K562 (cell line): ENCODE results near the gene NYAP1. TPM values are rescaled to one million over a fixed set of nuclear protein-coding genes. Genes with fewer than 3 reads are reported as not detected.

Experiments used
- ATAC-seq: fragments of 200-7000 bp; cut with Tn5 transposase; 3 replicates; pipeline ENCODE4 v1.9.1; 2020; ENCODE audit warnings: moderate library complexity
- BruUV-seq: library from RNA; stranded (reverse); fragments of 400-500 nt; replicated peaks from 2 replicates; lab custom pipeline; 2021; lab: Mats Ljungman, UMichigan
- CTCF ChIA-PET: fragments of 300-600 bp; formaldehyde crosslinking; extraction: SDS; loops from one replicate; lab custom pipeline; 2021; ENCODE audit warnings: low intra/inter-chr PET ratio; lab: Yijun Ruan, JAX
- POLR2A ChIA-PET: fragments of 300-600, 350-650 bp; sonication (Branson Sonifier 250); formaldehyde crosslinking; extraction: SDS; loops from one replicate; lab custom pipeline; 2021; ENCODE audit warnings: antibody characterized with exemption, inconsistent platforms; lab: Yijun Ruan, JAX
- DNase-seq, 4 experiments: peaks; one replicate each; pipeline versions ENCODE4 v3.0.0 to v3.0.0-alpha.2; 2011 to 2018; ENCODE audit warnings: low spot score in 3 of 4, mixed read lengths in 3 of 4; ENCODE audit errors: extremely low read depth in 1 of 4
- FAIRE-seq: peaks from 2 replicates; lab custom pipeline; 2011; peaks lifted over from hg19 to GRCh38; lab: Jason Lieb, UNC
- H2AFZ ChIP-seq: 2 replicates; pipeline ENCODE4 v1.6.0; 2011; ENCODE audit warnings: low read depth, low read length, control low read depth, inconsistent platforms
- H3K27ac ChIP-seq: fragments of 200-600 bp; 3 replicates; pipeline ENCODE4 v1.8.0; 2011; ENCODE audit warnings: low read depth, mild to moderate bottlenecking, control low read depth, inconsistent platforms, low read length, moderate library complexity, mixed read lengths; ENCODE audit errors: extremely low read depth
- H3K27me3 ChIP-seq, 2 experiments: fragments of 300-600 bp in 1 of 2; 2 replicates in 1 of 2; 3 replicates in 1 of 2; pipeline versions ENCODE4 v1.6.0 to v1.8.0; 2011; ENCODE audit warnings: inconsistent platforms in 2 of 2, low read length in 2 of 2, mild to moderate bottlenecking in 1 of 2, mixed read lengths in 1 of 2, moderate library complexity in 1 of 2; ENCODE audit not compliant: control insufficient read depth in 2 of 2, insufficient read depth in 2 of 2
- H3K36me3 ChIP-seq: fragments of 300-600 bp; 3 replicates; pipeline ENCODE4 v1.8.0; 2011; ENCODE audit warnings: mild to moderate bottlenecking, low read length, inconsistent platforms; ENCODE audit not compliant: control insufficient read depth, insufficient read depth
- H3K4me1 ChIP-seq, 2 experiments: fragments of 200-600 bp in 1 of 2; replicated peaks in 1 of 2; 2 replicates in 1 of 2; 3 replicates in 1 of 2; pipeline versions ENCODE4 v1.5.1 to v1.8.0; 2011; ENCODE audit warnings: inconsistent platforms in 2 of 2, low read length in 2 of 2, mild to moderate bottlenecking in 1 of 2, mixed read lengths in 1 of 2, moderate library complexity in 1 of 2; ENCODE audit not compliant: control insufficient read depth in 2 of 2, insufficient read depth in 2 of 2
- H3K4me2 ChIP-seq: 2 replicates; pipeline ENCODE4 v1.6.1; 2011; ENCODE audit warnings: low read length, control low read depth, inconsistent platforms, mixed read lengths; ENCODE audit not compliant: insufficient read depth
- H3K4me3 ChIP-seq: fragments of 200-600 bp; sonication (generic), shearing (Covaris generic); 2 replicates; pipeline ENCODE4 v1.5.1; 2016; ENCODE audit warnings: control low read depth, inconsistent platforms
- H3K79me2 ChIP-seq: fragments of 200-600 bp; 3 replicates; pipeline ENCODE4 v1.8.0; 2011; ENCODE audit warnings: low read length, inconsistent platforms; ENCODE audit not compliant: control insufficient read depth, insufficient read depth
- H3K9ac ChIP-seq, 2 experiments: 2 replicates each; pipeline versions ENCODE4 v1.6.0 to v1.6.1; 2011; ENCODE audit warnings: low read depth in 2 of 2, low read length in 2 of 2, control low read depth in 1 of 2, inconsistent platforms in 1 of 2, mild to moderate bottlenecking in 1 of 2, mixed read lengths in 1 of 2; ENCODE audit not compliant: insufficient read depth in 1 of 2
- H3K9me1 ChIP-seq: one replicate; pipeline ENCODE4 v1.6.0; 2011; ENCODE audit warnings: inconsistent platforms, mild to moderate bottlenecking, low read length, moderate library complexity; ENCODE audit not compliant: control insufficient read depth, insufficient read depth
- H3K9me3 ChIP-seq: replicated peaks from 2 replicates; pipeline ENCODE4 v1.5.1; 2011; ENCODE audit warnings: low read depth, low read length, inconsistent platforms; ENCODE audit not compliant: control insufficient read depth, insufficient read depth
- H4K20me1 ChIP-seq: replicated peaks from 2 replicates; pipeline ENCODE4 v1.6.1; 2011; ENCODE audit warnings: low read length, inconsistent platforms, mixed read lengths; ENCODE audit not compliant: control insufficient read depth, insufficient read depth
- CEBPB ChIP-seq: fragments of 450-650 bp; IDR thresholded peaks from 2 replicates; pipeline ENCODE4 v1.6.1; 2016; ENCODE audit warnings: missing genetic modification characterization, missing compliant biosample characterization
- ELF4 ChIP-seq: fragments of 450-650 bp; formaldehyde crosslinking; IDR thresholded peaks from 2 replicates; pipeline ENCODE4 v1.4.0; 2022; ENCODE audit warnings: missing genetic modification characterization
- NBN ChIP-seq: fragments of 450-650 bp; IDR thresholded peaks from 2 replicates; pipeline ENCODE4 v1.6.1; 2016; ENCODE audit warnings: low read depth, mild to moderate bottlenecking
- NR1H2 ChIP-seq: sonication (generic); formaldehyde crosslinking; IDR thresholded peaks from 2 replicates; pipeline ENCODE4 v1.4.0; 2020; ENCODE audit warnings: mild to moderate bottlenecking, missing genetic modification reagents
- VEZF1 ChIP-seq: fragments of 200-800 bp; sonication (Bioruptor generic); IDR thresholded peaks from 2 replicates; pipeline ENCODE4 v1.6.1; 2017; ENCODE audit warnings: missing genetic modification characterization, missing compliant biosample characterization
- ZNF740 ChIP-seq, 3 experiments: fragments of 200-800 bp in 1 of 3; sonication (Bioruptor generic) in 1 of 3; sonication (generic) in 1 of 3; formaldehyde crosslinking in 1 of 3; IDR thresholded peaks; 2 replicates each; pipeline versions ENCODE4 v1.6.1 to v1.8.0; 2016 to 2022; ENCODE audit warnings: mild to moderate bottlenecking in 2 of 3, missing compliant biosample characterization in 2 of 3, missing genetic modification characterization in 2 of 3, missing genetic modification reagents in 1 of 3
- WGBS: fragments of 100-300 bp; shearing (Covaris generic); methylation state at CpG from one replicate; pipeline ENCODE4 v1.1.6; 2016; ENCODE audit warnings: low coverage, mixed read lengths; ENCODE audit not compliant: insufficient coverage; ENCODE audit errors: missing lambda C conversion rate; 5-methylcytosine and 5-hydroxymethylcytosine counted together
- in situ Hi-C: fragments of 300-500 bp; cut with MboI; formaldehyde crosslinking; loops from 4 replicates; pipeline ENCODE4 v1.15.0; 2018; ENCODE audit warnings: inconsistent platforms, mixed read lengths
- intact Hi-C: fragments of 100-400 bp; cut with micrococcal nuclease; formaldehyde crosslinking; loops from 2 replicates; pipeline ENCODE4 v1.14.2; 2022
- polyA plus RNA-seq, 8 experiments: library from polyadenylated mRNA; depleted of rRNA in 4 of 8; stranded (reverse) in 5 of 8; unstranded in 3 of 8; fragments of >200 nt; fragmentation: Nextera tagmentation in 2 of 8; fragmentation: Illumina TruSeq in 1 of 8; extraction: Ambion mirVana in 2 of 8; extraction: Trizol in 1 of 8; gene quantifications; 2 replicates each; pipeline versions ENCODE4 v1.2.1 to v1.2.3, GENCODE V29; 2011 to 2014; ENCODE audit warnings: inconsistent platforms in 1 of 8, missing spikeins in 1 of 8
- total RNA-seq, 7 experiments: library from RNA; depleted of rRNA in 6 of 7; stranded (reverse); fragments of >200 nt in 6 of 7; fragmentation: Illumina TruSeq in 2 of 7; extraction: Trizol in 2 of 7; gene quantifications; 2 replicates each; pipeline versions ENCODE4 v1.2.1 to v1.2.3, GENCODE V29; 2011 to 2021; ENCODE audit warnings: low replicate concordance in 1 of 7

The NYAP1 gene
- total and polyA plus RNA-seq, 9 of the 15 experiments (the other 6 are each of a cell fraction or from before 2014, with no cell fraction given) = 0.11 to 0.88 (median 0.22) TPM; not detected in 2

GRCh38 chr7:100476903-100477870 is 6.5 kb upstream of the NYAP1 start:
- H3K27me3 ChIP-seq = no peaks in the 10 kb centered on the region
- 5% methylated on average over 28 of the region's 30 CpGs for WGBS
- TF ChIP-seq ZNF740 (CRISPR knock-in tag; IDR thresholded peaks at IDR 0.05) (peak; percentile 80), ZNF740 (tag; IDR thresholded peaks at IDR 0.05) (no peak), ELF4 (CRISPR knock-in tag) (no peak), VEZF1 (CRISPR knock-in tag) (peak; percentile 51; the same call in 1 of the 2 replicates), NR1H2 (CRISPR knock-in tag) (0 out of 2 replicates have a peak, but pooled peaks have one; percentile 70), NBN (no peak), CEBPB (tag) (no peak)

More at GRCh38 chr7:100476903-100477870, 6.5 kb upstream of the NYAP1 start:
- in situ Hi-C loops (no loop called here), intact Hi-C loops (no loop called here)
- CTCF ChIA-PET = interaction anchor here (0.6 to 1.0 kb wide), 3 partner anchors 8 to 213 kb away, joined by 3 to 4 read pairs (median 3); no protein-coding TSS in a partner anchor
- H3K27ac ChIP-seq = peak overlapping the region; percentile 82
- no peak overlapping the region for H2AFZ ChIP-seq
- DNase-seq (peak in 3 of 4 experiments; percentile 55 to 65 (median 65)), FAIRE-seq (no peak), ATAC-seq (peak; percentile 14)
- H3K36me3 ChIP-seq = peaks cover 44% of the 10 kb centered on the region
- H3K4me2 ChIP-seq = peak overlapping the region; percentile 86
- POLR2A ChIA-PET = interaction anchor here (0.6 to 1.6 kb wide), 3 partner anchors 16 to 96 kb away, joined by 3 to 10 read pairs (median 4); partner anchors contain the start of genes MEPCE, SAP25 and ZCWPW1
- H3K79me2 ChIP-seq = peaks cover 58% of the 10 kb centered on the region
- H3K4me3 ChIP-seq = peak overlapping the region; percentile 86
- H3K9me1 ChIP-seq = peaks cover 6% of the 10 kb centered on the region
- peaks cover 44 to 77% of the 10 kb centered on the region in 2 experiments for H3K4me1 ChIP-seq
- H4K20me1 ChIP-seq = peaks cover 19% of the 10 kb centered on the region; the same call in 1 of the 2 replicates
- peak overlapping the region; percentile 76 to 94; a peak in 3 of 4 replicates for H3K9ac ChIP-seq
- H3K9me3 ChIP-seq = no peaks in the 10 kb centered on the region
- TSS peak; percentile 17 for BruUV-seq
